ENCODE data around the gene TESK1.
"Not testable (repeated sequence)": the region's sequence is repeated elsewhere in the genome, so short reads cannot be mapped to it uniquely, and the experiment has no call there.

TESK1 gene

DNA sequence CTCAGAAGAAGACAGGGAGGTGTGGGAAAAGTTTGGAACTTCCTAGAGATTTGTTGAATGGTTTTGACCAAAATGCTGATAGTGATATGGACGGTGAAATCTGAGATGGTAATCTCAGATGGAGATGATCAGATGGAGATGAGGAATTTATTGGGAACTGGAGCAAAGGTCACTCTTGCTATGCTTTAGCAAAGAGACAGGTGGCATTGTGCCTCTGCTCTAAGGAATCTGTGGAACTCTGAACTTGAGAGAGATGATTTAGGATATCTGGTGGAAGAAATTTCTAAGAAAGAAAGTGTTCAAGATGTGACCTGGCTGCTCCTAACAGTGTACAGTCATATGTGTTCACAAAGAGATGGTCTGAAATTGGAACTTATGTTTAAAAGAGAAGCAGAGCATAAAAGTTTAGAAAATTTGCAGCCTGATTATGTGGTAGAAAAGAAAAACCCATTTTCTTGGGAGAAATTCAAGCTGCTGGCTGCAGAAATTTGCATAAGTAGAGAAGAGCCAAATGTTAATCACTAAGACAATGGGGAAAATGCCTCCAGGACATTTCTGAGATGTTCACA lies 25.3 kb upstream of the TESK1 start:
- not testable (repeated sequence) for FAIRE-seq

DNA sequence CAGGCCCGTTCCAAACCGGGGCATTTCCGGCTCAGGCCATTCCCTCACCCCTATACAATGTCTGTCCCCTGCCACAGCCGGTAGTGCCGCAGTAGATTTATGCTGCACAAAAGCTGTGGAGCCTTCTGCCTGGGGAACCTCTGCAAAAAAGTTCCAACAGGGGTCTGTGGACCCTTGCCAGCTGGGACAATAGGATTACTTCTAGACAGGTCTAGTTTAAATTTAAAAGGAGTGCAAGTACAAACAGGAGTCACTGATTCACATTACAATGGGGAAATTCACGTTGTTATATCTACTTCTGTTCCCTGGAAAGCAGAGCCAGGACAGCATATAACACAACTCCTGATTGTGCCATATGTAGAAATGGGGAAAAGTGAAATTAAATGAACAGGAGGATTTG lies 21.5 kb upstream of the TESK1 start:
- FAIRE-seq, result not testable (repeated sequence)

DNA sequence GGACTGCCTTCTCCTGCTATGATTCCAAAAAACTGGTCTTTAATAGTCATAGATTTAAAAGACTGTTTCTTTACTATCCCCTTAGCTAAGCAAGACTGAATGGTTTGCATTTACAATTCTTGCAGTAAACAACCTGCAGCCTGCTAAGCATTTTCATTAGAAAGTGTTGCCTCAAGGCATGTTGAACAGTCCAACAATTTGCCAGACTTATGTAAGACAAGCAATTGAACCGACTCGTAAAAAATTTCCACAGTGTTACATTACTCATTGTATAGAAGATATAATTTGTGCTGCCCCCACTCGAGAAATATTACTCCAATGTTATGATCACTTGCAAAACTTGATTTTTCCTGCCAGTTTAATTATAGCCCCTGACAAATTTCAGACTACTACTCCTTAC lies 20.4 kb upstream of the TESK1 start:
- not testable (repeated sequence) for FAIRE-seq

DNA sequence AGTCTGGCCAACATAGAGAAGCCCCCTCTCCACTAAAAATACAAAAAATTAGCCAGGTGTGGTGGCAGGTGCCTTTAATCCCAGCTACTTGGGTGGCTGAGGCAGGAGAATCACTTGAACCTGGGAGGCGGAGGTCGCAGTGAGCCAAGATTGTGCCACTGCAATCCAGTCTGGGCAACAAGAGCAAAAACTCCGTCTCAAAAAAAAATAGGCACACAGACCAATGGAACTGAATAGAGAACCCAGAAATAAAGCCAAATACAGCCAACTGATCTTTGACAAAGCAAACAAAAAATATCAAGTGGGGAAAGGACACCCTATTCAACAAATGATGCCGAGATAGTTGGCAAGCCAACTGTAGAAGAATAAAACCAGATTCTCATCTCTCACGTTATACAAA lies 16.6 kb upstream of the TESK1 start:
- not testable (repeated sequence) for FAIRE-seq

DNA sequence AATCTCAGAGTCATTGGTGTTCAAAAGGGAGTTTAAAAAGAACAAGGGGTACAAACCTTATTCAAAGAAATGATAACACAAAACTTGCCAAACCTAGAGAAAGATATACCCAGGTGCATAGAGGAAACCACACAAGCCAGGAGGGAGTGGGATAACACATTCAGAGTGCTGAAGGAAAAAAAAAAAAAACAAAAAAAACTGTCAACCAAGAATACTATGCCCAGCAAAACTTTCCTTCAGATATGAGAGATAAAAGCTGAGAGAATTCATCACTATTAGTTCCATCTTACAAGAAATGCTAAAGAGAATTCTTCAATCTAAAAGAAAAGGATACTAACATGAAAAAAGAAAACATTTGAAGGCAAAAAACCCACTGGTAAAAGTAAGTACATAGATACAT lies 11.5 kb upstream of the TESK1 start:
- FAIRE-seq, result no peak

DNA sequence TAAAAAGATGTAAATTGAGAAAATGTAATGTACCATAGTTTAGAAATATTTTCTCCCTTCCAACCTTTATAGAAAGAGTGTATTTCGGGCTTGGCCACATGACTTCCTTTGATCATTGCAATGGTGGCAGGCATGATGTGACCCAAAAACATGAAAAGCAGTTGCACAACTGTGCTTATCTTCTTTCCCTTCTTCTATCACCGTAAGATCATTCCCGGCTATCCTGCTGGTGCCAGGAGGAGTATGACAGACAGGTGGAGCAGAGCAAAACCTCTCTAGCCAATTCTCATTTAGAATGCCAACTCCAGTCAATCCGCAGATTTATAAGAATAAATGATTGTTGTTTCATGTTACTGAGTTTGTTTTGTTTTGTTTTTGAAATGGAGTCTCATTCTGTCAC lies 10.6 kb upstream of the TESK1 start:
- FAIRE-seq, result no peak

DNA sequence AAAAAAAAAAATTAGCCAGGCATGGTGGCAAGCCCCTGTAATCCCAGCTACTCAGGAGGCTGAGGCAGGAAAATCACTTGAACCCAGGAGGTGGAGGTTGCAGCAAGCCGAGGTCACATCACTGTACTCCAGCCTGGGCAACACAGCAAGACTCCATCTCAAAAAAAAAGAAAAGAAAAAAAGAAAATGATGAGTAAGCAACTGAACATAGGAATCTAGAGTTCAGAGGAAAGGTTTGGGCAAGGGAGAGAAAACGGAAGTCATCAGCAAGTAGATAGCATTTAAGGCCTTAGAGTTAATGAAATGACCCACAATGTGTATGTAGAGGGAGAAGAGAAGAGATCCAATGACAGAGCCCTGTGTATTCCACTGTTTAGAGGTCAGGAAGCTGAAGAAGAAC lies 8.2 kb upstream of the TESK1 start:
- FAIRE-seq, result not testable (repeated sequence)

DNA sequence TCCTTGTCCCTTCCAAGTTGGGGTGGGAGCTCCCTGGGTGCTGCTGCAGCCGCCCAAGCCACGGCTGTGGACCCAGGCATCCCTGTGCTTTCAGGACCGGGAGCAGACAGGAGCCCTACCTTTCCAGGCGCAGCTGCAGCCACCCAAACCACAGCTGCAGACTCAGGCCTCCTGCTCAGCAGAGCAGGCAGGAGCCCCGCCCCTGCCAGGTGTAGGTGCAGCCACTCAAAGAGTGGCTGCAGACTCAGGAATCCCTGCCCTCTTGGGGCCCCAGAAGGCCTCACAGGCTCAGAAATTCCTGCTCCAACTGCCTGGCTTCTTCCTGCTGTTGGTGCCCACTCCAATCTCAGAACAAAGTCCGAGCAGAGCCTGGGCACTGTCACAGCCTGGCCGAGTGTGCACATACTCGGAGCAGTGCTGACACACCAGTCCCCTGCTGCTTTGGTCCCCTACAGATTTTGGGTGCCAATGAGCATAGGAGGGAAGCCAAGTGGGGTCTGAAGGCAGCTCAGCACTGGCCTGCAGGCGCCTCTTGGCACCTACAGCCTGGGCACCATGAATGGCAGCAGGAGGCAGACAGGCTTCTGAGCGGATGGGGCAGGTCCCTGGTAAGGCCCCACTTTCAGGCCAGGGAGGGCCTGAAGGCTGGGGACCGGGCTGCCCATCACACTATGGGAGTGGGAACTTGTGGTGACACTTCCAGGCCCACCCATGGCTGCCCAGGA lies 6.0 kb upstream of the TESK1 start:
- no peak for FAIRE-seq

DNA sequence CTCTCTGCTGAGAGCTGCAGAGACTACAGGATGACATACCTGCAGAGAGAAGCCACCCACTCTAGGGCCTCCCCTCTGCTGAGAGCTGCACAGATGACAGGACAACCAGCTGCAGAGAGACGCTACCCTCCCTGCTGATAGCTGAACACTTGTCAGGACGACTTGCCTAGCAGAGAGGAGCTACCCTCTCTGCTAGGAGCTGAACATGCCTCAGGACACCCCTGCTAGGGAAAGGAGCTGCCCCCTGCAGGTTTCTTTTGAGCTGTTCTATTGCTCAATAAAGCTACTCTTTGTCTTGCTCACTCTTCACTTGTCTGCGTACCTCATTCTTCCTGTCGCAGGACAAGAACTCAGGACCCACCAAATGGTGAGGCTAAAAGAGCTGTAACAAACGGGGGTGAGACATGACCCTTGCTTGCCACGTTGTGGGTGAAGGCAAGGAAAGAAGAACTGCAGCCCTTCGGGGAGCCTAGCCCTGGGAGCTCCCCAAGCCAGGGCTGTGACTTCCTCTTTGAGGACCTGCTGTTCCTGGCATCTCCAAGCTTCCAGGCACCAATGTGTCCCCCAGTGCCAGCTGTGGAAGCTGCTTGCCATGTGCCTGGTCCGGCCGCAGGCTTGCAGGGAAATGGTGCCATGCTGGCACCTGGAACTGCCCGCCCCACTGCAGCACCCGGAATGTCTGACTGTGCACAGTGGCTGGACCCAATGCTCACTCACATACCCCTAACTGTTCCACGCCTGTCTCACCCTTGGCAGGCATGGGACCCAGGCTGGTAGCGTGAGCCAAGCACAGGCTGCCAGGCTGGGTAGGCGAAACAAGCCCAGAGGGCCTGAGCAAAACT lies 5.1 kb upstream of the TESK1 start:
- FAIRE-seq, result no peak

DNA sequence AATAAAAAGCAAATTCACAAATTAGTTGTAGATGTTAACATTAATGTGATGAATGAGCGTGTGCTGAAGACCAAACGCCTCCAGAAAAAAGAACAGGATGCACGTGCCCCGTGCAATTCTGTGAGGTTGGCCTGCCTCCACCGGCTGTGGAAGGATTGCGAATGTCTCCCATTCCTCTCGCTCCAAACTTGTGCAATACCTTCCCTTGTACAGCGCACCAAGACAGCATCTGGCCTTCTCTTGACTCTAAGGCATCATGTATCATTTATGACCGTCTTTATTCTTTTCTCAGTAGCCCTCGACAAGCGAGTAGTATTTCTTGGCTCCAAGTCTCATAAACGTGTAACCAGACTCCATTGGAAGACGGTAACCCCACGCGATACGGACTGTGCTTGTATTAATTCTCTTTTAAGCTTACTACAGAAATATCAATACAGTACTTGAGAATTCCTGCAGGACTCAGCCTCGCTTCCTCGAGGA lies 1.5 kb upstream of the TESK1 start:
- no peak for FAIRE-seq

DNA sequence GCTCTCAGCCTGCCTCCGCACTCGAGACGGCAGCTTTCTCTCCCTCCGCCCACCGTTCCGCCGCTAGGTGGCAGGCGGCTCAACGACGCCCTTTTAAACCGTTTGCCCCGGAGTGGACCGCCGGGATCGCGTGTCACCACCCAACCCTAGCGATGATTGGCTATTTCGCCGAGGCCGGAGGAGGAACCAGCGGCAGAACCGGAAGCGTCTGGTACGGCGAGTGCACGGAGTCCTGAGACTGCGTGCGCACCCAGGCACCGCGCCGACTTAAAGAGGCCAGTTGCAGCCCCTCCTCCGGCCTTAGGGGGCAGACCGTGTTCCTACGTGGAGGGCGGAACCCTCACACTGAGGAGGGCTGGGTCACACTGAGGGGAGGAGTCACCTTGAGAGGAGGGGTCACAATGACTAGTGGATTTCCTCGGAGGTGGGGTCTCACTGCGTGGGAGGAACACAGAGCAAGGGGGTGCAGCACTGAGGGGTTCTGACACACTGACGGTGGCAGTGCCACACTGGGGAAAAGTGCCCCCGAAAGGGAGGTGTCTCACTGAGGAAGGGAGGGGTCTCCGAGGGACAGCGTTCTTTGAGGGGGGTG lies 980 bp upstream of the TESK1 start:
- peak; percentile 97 for FAIRE-seq

DNA sequence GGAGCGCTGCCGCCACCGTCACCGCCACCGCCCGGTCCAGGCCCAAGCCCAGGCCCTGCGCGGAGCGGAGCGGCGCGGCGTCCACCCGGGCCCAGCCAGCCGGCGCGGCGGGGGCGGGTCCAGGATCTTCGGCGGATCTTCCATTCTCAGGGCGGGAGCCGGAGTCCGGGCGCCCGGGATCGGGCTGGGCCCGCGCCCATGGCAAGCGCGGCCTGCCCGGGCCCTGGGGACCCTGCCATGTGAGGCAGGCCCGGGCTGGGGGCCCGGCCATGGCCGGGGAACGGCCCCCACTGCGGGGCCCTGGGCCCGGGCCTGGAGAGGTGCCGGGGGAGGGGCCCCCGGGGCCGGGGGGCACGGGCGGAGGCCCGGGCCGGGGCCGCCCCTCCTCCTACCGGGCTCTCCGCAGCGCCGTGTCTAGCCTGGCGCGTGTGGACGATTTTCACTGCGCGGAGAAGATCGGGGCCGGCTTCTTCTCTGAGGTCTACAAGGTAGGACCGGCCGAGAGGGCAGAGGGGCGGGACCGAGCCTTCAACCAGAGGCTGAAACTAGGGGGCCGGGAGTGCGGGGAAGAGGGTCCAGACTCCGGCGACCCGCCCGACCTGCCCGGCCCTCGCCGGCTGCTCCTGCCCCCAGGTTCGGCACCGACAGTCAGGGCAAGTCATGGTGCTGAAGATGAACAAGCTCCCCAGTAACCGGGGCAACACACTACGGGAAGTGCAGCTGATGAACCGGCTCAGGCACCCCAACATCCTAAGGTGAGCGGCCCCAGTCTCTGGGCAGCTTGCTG lies 482 bp downstream of the TESK1 start:
- no peak for FAIRE-seq

DNA sequence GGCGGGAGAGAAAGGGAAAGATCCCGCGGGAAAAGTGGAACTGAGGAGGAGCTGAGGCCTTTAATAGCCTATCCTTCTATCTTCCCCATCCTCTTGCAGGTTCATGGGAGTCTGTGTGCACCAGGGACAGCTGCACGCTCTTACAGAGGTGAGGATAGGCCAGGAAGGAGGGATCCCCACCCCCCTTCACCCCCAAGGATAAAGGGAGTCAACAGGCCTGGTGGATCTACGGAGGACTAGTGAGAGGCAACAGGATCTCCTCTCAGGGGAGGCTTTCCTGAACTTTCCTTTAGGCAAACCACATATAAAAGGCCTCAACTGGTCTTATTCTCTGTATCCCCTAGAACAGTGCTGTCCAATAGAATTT lies 1.1 kb downstream of the TESK1 start:
- FAIRE-seq, result no peak

DNA sequence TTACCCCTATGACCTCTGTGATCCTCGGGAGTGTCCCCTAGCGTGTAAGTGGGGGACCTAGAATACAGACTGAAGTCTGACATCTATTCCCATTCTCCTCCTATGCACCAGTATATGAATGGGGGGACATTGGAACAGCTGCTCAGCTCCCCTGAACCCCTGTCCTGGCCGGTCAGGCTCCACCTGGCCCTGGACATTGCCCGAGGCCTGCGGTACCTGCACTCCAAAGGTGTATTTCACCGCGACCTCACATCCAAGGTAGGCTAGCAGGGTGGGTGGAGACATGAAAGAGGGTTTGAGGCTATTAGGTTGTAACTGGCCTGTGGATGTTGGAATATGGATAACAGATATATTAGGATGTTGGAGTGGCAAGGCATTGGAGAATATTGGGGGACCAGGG lies 1.7 kb downstream of the TESK1 start:
- no peak for FAIRE-seq

DNA sequence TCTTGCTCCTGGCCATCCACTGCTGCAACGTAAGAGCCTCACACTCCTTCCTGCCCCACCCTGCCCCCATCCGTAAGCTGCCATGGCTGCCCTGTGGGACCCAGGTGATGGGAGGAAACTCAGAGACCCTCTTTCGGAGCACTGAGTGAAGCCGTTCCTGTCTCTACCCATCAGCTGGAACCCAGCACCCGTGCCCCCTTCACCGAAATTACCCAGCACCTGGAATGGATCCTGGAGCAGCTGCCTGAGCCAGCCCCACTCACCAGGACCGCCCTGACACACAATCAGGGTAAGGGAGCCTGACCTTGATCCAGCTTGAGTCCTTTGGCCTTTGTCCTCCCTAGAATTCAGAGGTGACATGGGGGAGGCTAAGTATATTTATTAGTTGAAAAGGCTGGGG lies 3.2 kb downstream of the TESK1 start:
- no peak for FAIRE-seq

DNA sequence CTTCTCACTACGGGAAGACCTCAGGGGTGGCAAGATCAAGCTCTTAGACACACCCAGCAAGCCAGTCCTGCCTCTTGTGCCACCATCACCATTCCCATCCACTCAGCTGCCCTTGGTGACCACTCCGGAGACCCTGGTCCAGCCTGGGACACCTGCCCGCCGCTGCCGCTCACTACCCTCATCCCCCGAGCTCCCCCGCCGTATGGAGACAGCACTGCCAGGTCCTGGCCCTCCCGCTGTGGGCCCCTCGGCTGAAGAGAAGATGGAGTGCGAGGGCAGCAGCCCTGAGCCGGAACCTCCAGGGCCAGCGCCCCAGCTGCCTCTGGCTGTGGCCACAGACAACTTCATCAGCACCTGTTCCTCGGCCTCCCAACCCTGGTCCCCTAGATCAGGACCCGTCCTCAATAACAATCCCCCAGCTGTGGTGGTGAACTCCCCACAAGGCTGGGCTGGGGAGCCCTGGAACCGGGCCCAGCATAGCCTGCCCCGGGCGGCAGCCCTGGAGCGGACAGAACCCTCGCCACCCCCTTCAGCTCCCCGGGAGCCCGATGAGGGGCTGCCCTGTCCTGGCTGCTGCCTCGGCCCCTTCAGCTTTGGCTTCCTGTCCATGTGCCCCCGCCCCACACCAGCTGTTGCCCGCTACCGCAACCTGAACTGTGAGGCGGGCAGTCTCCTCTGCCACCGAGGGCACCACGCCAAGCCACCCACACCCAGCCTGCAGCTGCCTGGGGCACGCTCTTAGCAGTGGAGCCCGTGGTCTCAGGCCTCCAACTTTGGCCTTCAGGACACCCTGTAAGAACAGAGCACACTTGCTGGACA lies 4.1 kb downstream of the TESK1 start:
- FAIRE-seq, result no peak

DNA sequence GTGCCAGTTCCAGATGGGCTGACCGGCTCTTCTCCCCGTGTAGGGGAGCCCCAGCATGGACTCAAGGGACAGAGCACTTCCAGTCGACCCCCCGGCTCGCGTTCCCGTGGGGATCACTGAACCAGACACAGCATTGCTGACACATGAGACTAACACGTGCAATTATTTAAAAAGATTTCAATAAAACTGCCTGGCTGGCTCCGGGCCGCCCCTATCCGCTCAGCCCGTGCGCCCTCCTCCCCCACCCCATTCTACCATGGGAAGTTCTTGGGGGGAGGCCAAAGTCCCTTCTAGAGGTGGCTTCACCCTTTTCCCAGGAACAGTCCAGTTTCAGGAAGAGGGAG lies 4.7 kb downstream of the TESK1 start:
- no peak for FAIRE-seq

DNA sequence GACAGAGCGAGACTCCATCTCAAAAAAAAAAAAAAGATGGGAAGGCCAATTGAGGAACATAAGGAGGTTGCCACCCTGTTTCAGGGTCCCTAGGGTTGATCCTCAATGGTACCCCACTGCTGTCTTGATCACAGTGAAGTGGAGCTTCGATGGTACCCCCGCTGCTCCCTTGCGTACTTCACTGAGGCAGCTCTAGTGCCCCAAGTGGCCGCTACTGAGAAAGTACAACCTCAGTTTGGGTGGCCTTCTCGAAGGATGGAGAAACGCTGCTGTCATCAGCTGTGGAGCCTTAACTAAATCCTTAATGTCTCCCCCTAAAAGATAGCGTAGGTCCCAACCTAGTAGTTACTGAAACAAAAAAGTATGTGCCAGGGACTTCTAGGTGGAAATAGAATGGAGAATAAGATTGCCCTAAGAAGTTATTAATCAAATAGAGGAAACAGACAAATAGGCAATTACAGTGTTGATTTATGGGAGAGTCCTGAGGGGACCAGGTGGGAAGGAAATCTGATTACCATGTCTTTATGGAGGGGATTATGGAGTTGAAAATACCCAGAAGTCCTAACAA lies 6.3 kb downstream of the TESK1 start:
- no peak for FAIRE-seq

DNA sequence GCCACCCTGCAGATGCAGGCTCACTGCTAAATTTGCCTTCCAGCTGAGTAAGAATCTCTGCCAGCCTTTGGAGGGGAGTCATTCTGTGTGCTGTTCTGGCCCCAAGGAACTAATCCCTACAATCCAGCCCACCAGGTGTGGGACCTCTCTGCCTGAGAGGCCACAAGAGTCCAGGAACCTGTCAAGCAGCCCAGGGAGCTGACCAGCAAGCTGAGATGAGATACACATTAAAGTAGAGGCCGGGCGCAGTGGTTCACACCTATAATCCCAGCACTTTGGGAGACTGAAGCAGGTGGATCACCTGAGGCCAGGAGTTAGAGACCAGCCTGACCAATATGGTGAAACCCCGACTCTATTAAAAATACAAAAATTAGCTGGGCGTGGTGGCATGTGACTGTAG lies 7.0 kb downstream of the TESK1 start:
- not testable (repeated sequence) for FAIRE-seq

DNA sequence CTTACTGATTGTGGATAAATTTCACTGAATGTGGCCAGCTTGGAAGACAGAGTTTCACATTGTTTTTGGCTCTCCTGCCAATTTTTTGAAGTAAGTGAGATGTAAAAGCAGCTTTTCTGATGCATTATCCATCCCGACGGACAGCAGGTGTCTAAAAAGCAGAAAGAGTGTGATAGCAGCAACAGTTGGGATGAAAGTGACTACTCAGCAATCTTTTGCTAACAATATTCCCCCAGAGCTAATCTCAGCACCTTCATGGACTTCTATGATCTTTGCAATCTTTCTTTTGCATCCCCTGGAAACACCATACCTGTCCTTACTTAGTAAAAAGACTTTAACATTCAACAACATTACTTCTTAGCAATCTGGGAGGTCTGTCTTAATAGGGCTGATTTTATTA lies 7.8 kb downstream of the TESK1 start:
- no peak for FAIRE-seq

DNA sequence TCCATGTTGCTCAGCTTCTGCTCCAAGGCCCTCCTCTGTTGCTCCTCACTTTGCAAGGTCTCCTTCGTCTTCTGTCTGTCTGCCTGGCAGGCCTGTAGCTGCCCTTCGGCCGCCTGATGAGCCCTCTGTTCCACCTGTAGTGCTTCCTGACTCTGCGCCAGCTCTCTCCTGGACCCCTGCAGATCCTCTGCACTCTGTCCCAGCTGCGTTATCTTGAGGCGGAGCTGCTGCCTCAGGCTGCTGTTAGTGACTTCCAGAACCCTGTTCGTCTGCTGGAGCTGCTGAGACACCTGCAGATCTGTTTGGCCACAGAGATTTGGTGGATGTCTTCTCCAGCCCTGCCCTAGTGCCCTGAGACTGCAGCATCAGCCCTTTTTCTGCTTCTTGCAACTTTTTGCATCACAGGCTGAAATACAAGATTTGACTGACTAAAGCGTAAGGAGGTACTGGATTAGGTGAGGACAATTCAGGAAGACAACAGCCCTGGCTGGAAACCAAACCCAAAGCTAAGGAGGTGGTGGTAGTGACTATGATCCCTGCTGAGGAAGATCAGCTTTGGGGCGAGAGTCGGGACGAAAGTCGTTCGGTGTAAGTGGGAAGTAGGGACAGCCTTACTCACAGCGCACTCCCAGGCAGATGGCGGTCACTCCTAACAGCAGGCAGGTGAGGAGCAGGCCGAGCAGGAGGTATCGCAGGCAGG lies 11.1 kb downstream of the TESK1 start:
- FAIRE-seq, result no peak
